HCEC 1CT (cell line): ENCODE results near the gene RLF.
A peak's percentile ranks its signal among the peaks of the same experiment; 100 is the strongest.

ENCODE experiments used
- DNase-seq: peaks from one replicate; pipeline ENCODE4 v3.0.0-alpha.2; 2017

Gene RLF, protein sequence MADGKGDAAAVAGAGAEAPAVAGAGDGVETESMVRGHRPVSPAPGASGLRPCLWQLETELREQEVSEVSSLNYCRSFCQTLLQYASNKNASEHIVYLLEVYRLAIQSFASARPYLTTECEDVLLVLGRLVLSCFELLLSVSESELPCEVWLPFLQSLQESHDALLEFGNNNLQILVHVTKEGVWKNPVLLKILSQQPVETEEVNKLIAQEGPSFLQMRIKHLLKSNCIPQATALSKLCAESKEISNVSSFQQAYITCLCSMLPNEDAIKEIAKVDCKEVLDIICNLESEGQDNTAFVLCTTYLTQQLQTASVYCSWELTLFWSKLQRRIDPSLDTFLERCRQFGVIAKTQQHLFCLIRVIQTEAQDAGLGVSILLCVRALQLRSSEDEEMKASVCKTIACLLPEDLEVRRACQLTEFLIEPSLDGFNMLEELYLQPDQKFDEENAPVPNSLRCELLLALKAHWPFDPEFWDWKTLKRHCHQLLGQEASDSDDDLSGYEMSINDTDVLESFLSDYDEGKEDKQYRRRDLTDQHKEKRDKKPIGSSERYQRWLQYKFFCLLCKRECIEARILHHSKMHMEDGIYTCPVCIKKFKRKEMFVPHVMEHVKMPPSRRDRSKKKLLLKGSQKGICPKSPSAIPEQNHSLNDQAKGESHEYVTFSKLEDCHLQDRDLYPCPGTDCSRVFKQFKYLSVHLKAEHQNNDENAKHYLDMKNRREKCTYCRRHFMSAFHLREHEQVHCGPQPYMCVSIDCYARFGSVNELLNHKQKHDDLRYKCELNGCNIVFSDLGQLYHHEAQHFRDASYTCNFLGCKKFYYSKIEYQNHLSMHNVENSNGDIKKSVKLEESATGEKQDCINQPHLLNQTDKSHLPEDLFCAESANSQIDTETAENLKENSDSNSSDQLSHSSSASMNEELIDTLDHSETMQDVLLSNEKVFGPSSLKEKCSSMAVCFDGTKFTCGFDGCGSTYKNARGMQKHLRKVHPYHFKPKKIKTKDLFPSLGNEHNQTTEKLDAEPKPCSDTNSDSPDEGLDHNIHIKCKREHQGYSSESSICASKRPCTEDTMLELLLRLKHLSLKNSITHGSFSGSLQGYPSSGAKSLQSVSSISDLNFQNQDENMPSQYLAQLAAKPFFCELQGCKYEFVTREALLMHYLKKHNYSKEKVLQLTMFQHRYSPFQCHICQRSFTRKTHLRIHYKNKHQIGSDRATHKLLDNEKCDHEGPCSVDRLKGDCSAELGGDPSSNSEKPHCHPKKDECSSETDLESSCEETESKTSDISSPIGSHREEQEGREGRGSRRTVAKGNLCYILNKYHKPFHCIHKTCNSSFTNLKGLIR (N-terminal part only)

DNA sequence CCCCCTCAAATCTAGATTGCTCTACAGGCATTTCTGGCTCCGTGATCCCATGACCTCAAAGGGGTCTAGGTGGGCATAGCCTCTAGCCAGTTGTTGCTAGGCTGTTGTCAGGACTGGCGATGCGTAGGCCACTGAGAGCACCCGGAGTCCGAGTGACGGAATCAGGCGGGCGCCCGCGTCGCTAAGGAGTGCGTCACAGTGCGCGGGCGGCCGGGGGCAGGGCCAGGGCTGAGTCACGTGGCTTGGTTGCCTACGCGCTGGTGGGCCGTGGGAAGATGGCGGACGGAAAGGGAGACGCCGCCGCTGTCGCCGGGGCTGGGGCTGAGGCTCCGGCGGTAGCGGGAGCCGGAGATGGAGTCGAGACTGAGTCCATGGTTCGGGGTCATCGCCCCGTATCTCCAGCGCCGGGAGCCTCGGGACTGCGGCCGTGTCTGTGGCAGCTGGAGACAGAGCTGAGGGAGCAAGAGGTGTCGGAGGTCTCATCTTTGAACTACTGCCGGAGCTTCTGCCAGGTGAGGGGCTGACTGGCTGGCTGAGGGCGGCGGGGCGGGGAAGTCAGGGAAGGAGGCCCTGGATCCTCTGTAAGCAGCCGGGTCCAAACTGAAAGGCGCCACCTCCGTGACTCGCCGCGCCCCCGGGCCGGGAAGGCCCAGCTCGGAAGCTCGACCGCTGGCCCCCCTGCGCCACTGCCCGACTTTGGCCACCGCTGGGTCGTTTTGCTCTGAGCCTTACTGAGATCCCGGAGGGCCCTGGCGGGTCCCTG, at the start of gene RLF:
RLF (plus strand) TSS at position 263 of the 763 bp plus-strand sequence; CDS start at position 276, 13 bp downstream.
- DNase-seq = peak; percentile 94

- DNase-seq = no peak
Observed at GRCh38 chr1:40114400-40114799, 46.8 kb upstream of the RLF start.

DNA sequence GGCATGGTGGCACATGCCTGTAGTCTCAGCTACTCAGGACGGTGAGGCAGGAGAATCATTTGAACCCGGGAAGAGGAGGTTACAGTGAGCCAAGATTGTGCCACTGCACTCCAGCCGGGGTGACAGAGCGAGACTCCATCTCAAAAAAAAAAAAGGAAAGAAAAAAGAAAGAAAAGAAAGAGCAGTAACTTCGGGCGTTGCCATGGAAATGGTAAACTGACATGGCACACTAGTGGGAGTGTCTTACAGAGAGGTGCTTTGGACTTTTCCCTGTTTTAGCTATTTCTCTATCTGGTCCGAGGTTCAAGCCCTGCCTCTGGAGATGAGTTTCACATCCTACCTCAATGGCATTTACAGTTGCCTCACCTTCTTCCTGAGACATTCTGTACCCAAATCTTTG, 41.1 kb upstream of the RLF start:
- no peak for DNase-seq

DNA sequence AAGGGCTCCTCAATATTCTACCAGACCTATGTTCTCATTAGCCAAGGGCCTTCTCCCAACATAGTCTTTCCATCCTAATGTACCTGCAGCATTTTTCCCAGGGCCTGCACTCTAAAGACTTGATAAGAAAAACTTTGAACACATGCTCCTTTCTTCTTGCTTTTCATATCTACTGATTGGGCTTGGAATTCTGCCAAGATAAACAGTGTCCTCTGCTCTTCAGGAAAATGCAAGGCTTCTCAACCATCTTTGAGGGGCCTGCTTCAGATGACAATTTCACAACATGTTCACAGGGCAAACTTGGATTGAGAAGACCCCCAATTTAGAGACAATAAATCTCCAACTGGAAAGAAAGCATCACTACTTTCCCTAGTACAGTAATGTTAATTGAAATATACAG, 38.3 kb upstream of the RLF start:
- no peak for DNase-seq

DNA sequence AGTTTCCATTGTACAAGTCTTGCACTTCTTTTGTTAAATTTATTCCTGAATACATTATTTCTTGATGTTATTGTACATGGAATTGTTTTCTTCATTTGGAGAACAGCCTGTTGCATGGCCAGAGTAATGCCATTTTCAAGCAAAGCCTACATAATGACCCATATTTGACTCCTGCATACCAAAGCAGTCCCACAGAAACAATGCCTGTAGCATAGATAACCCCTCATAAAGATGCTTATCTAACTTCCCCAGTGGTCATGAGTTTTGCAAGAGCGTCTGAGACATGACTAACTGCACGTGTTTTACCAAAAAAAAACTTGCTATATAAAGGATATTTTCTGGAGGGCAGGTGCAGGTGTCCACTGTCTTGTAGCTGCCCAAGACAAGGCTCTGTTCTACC, 30.3 kb upstream of the RLF start:
- no peak for DNase-seq

- no peak for DNase-seq
Observed at GRCh38 chr1:40132383-40133311, 28.5 kb upstream of the RLF start.

- no peak for DNase-seq
Observed at GRCh38 chr1:40133312-40133665, 27.9 kb upstream of the RLF start.

- DNase-seq = no peak
Observed at GRCh38 chr1:40133839-40134238, 27.3 kb upstream of the RLF start.

DNA sequence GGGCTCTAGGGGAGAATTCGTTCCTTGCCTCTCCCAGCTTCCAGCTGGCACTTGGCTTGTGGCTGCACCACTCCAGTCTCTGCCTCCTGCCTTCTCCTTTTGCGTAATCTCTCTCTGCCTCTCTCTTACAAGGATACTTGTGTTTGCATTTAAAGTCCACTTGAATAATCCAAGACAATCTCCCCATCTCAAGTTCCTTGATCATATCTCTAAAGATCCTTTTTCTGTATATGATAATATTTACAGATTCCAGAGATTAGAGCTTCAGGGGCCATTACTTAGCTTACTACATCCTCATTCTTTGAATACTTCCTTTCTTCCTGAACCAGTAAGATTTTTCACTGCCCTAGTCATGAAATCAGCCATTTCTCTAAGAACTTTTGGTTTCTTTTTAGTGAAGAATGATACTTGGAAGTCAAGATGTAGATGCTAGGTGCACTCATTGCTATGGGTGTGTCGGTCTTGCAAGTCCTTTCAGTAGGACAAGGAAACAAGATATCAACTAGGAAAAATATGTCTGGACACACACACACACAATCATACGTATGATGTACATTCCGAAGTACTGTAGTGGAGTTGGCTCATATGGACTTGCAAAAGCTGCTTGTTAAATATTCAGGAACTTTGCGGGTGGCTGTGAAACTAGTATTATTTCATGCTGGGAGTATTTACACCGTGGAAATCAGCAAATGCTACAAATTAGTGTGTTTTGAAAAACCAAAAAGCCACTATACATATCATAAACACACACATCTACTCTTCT, 20.8 kb upstream of the RLF start:
- DNase-seq = peak; percentile 34

DNA sequence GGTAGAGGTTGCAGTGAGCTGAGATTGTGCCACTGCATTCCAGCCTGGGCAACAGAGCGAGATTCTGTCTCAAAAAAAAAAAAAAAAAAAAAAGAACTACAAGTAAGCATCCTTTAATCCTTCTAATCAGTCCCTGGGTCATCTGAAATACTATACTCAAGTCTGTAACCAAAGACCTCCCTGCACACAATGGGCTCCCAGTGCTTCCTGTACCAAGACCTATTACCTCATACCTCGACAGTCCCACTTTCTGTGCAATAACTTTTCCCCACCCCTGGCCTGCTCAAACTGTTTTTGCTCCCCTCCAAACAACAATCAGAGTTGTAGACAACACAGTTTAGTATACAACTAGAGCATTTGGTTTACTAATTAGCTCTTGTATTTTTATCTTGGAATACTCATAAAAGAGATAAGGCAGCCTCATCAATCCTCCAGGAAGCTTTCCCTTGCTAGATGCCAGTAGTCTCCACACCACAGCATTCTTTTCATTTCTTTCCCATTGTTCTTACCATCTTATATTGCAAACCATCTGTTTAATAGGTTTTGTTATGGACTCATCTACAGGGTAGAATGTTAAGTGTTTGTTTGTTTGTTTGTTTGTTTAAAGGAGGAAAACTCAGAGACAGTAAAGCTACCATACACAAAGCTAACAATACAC, 19.2 kb upstream of the RLF start:
- DNase-seq = no peak

- DNase-seq = peak; percentile 68
Observed at GRCh38 chr1:40143891-40144575, 17.2 kb upstream of the RLF start.

DNA sequence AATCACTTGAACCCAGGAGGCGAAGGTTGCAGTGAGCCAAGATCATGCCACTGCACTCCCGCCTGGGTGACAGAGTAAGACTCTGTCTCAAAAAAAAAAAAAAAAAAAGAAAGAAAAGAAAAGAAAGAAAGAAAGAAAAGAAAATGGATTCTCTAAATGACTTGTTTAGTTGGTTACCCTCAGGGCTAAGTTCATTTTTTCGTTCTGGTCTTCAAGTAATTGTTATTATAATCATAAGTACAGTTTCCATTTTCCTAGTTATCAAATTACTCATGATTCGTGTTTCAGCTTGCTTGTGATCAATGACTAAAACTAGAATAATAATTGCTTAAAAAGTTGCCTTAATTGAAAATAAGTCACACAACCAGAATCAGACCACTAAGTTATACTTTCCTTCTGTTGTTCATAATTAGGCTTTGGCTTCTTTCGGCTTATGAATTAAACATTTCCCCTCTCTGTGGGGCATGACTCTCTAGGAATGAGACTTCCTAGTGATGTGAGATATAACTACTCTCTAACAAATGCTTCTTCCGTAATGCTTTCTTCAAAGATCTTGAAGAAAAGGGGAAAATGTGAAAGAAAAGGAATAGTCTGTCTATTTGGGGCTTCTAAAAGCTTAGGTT, 9.6 kb upstream of the RLF start:
- no peak for DNase-seq

DNA sequence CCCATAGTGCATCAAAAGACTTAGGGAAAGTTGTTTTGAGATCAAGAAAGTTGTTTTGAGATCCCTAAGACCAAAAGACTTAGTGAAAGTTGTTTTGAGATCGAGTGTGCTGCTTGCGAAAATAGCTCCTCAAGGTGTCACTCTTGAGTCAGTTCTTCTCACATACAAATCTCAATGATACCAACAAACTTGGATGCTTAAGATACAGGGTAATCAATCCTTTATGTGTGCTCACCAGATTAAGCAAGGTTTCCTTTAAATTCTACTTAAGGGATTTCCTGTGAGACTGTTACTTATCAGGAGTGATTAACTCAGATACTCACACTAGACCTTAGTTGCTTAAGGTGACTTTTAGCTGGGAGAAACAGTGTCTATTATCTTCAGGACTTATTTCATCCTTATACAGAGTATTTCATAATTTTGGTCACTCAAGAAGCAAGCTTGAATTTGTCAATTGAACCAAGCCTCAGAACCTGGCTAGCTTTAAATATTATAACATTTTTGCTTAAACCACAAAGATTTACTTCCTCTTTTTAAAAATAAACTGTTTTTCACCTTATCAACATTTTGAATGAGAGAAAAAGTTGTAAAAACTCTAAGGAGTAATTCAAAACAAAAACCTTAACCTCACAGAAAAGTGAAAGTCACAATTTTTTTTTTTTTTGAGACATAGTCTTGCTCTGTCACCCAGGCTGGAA, 8.0 kb upstream of the RLF start:
- peak; percentile 68 for DNase-seq

- no peak for DNase-seq
Observed at GRCh38 chr1:40155135-40155534, 6.1 kb upstream of the RLF start.

DNA sequence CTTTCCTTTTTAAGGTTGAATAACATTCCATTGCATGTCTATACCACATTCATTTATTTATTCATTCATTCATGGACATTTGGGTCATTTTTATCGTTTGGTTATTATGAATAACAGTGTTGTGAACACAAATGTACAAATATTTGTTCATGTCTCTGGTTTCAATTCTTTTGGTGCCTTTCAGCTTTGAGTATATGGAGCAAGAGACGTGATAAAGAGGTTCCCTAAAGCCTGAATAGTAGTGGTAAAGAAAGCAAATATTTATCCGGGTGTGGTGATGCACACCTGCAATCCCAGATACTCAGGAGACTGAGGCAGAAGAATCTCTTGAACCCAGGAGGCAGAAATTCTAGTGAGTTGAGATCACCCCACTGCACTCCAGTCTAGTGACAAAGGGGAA, 5.3 kb upstream of the RLF start:
- no peak for DNase-seq

- DNase-seq = no peak
Observed at GRCh38 chr1:40160806-40161124, 422 bp upstream of the RLF start.

GRCh38 chr1:40161888-40162397, 756 bp downstream of the RLF start:
- peak; percentile 5 for DNase-seq
